G401.6 (cell line): ENCODE data around the gene CABLES1.
"Not testable (repeated sequence)": the region's sequence is repeated elsewhere in the genome, so short reads cannot be mapped to it uniquely, and the experiment has no call there.

Experiments
- FAIRE-seq: peaks from 2 replicates; lab custom pipeline; 2012; peaks lifted over from hg19 to GRCh38; lab: Jason Lieb, UNC

CABLES1 gene

GRCh38 chr18:23142251-23142929, 7.1 kb downstream of the CABLES1 start:
- no peak for FAIRE-seq

GRCh38 chr18:23143016-23143814, 7.9 kb downstream of the CABLES1 start:
- no peak for FAIRE-seq

- no peak for FAIRE-seq
These were observed 8.6 kb downstream of the CABLES1 start for GRCh38 chr18:23143815-23144261.

DNA sequence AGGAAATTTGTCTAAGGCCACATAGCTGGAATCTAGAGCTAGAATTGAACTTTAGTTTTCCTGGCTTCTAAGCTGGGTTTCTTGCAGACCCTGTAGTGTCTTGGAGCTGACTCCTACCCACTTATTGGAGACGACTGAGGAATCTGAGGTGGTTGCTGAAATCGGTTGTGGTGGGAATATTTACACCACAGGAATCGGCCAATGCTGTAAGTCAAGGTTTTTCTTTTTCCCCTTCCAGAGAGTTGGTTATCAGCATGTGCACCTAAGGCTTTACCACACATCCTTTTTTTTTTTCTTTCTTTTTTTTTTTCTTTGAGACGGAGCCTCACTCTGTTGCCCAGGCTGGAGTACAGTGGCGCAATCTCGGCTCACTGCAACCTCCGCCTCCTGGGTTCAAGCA, 9.4 kb downstream of the CABLES1 start:
- no peak for FAIRE-seq

DNA sequence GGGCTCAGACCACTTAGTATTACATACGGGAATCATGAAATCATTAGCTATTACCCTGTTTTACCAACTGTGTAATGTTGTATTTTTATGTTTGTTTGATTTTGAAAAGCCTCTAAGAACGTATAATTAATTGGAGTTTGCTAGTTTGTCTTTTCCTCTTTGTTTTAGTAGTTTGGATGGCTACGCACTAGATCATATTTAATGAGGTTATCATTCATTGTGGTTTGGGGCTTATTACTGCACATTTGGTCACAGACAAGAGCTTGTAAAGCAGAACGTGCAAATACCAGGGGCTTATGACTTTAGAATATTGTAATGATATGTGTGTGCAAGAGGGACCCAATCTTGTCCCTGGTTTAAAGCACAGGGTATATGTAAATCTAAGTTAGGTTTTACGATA, 10.3 kb downstream of the CABLES1 start:
- FAIRE-seq, result no peak

GRCh38 chr18:23146861-23147469, 11.7 kb downstream of the CABLES1 start:
- no peak for FAIRE-seq

- FAIRE-seq, result no peak
These were observed 13.1 kb downstream of the CABLES1 start for GRCh38 chr18:23148382-23148781.

DNA sequence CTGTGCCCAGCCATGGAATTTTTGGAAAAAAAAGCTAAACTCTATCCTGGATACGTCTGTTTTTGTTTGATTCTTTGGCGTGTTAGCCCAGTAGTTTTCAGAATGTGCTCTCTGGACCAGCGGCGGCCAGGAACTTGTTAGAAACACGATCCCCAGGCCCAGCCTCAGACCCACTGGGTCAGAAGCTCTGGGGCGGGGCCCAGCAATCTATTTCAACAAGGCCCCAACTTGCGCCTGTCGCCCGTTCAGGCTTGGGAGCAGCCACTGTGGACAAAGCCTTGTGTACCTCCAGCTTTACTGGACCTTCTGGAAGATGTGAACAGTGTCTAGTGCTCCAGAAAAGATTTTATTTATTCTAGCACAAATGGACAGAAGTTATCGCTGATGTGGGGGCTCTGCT, 14.3 kb downstream of the CABLES1 start:
- FAIRE-seq, result no peak

DNA sequence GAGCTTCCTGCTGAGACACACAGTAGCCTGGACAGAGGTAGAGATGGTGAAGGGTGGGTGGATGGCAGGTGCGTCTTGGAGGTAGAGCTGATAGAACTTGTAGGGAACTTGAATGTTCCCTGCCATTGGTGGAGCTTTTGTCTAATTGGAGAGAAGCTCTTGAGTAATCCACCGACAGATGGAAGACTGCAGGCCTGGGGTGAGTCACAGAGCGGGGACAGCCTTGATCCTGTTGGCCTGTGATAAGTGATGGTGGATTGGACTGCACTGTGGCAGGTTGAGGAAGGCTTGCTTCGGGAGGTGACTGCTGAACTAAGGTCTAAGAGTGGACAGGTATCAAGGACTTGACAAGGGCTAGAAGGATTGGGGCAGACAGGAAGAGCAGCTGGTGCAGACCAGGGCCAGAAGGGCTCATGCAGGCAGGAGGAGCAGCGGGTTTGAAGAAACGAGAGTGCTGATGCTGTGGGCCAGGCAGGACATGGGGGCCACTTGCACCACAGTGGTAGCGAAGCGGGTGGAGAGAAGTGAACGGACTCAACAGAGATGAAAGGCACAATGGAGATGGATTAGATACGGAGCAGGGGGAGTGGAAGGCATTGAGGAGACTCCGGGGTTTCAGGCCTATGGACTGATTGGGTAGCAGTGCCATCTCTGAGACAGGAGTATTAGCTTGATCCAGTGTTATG, 16.3 kb downstream of the CABLES1 start:
- no peak for FAIRE-seq

DNA sequence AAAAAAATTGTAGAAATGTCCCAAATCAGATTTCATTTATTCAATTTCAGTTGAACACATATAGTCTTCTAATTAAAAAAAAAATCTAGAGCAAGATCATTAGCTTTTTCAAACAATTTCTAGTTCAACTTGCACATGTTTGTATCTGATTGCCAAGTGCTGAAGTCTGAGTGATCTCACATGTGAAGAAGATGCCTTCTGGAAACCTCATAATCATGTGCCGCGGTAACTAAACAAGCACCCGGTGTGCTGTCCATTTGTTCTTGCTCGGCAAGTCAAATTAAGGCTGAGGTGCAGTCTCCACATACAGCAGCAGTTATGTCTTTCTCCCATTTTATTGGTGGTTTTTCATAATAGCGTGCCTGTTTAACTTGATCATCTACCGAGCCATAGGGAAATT, 18.7 kb downstream of the CABLES1 start:
- no peak for FAIRE-seq

GRCh38 chr18:23154823-23155500, 19.7 kb downstream of the CABLES1 start:
- FAIRE-seq, result no peak

GRCh38 chr18:23155537-23155936, 20.3 kb downstream of the CABLES1 start:
- no peak for FAIRE-seq

DNA sequence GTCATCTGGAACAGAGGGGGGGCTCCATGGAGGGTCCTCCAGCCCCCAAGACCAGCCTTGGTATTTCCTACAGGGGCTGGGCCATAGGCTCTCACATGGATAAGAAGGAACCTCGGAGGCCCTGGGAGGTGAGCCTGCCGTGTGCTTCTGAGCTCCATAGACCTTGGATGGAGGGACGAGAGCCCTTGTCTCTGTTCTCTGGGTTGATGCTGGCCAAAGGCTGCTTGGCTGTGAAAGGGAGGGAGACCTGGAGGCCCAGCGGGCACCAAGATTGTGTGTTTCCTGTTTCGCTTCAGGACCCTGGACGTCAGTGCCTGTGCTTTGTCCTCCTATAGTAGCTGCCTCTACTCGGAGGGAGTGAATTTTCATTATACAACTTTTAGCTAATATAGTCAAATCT, 20.8 kb downstream of the CABLES1 start:
- no peak for FAIRE-seq

GRCh38 chr18:23158058-23158457, 22.8 kb downstream of the CABLES1 start:
- FAIRE-seq, result no peak

- FAIRE-seq, result not testable (repeated sequence)
These were observed 23.6 kb downstream of the CABLES1 start for GRCh38 chr18:23158884-23159283.

DNA sequence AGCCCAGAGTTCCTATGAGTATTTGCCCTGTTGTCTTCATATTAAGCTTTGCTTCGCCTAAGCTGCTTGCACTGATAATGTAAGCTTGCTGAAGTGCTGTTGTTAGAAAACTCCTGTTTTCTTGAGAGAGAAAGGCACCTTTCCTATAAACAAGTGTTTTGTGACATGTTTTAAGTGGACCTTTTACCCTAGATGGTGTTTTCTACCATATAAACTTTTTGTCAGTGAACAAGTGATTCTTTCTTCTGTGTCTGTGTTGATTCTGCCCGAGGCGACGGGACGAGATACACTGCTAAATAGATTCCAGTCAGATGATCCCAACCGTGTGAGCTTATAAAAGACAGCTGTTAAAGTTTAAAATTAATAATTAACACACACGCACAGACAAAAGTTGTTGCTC, 24.1 kb downstream of the CABLES1 start:
- FAIRE-seq, result no peak

DNA sequence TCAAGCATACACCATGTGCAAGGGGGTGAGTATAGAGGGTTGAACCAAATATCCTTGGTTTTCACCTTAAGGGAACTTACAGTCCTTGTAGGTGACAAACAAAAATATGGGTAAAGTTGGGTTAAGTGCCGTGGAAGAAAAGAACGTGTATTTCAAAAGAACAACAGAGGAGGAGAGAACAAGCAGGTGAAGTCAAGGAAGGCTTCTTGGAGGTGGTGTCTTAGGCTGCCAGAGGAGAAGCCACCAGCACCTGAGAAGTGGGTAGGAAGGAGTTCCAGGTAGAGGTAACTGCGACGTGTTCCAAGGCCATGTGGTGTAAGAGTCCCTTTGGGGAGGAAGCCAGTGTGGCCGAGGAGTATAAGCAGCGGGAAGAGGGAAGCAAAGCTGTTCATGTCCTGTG, 27.2 kb downstream of the CABLES1 start:
- no peak for FAIRE-seq

- no peak for FAIRE-seq
These were observed 28.7 kb downstream of the CABLES1 start for GRCh38 chr18:23163786-23164533.

DNA sequence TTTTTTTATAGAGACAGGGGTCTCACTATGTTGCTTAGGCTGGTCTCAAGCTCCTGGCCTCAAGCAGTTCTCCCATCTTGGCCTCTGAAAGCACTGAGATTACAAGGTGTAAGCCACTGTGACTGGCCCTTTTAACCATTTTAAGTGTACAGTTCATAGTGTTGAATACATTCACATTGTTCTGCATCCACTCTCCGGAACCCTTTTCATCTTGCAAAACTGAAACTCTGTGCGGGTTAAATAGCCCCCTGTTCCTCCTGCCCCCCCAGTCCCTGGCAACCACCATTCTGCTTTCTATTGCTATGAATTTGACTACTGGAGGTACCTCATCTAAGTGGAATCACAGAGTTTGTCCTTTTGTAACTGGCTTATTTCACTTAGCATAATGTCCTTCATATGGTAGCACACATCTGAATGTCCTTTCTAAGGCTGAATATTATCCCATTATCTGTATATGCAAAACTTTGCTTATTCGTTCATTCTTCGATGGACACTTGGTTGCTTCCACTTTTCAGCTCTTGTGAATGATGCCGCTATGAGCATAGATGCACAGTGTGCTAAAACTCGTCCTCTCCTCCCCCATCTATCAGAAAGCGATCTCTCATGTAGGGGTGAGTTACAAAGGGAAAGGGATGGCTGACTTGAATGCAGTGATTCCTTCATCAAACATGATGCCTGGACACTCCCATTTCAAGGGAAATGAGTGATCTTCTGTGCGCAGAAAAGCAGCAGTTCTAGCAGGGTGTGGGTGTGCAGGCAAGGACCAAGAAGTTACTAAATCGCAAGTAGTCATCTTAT, 30.2 kb downstream of the CABLES1 start:
- no peak for FAIRE-seq

DNA sequence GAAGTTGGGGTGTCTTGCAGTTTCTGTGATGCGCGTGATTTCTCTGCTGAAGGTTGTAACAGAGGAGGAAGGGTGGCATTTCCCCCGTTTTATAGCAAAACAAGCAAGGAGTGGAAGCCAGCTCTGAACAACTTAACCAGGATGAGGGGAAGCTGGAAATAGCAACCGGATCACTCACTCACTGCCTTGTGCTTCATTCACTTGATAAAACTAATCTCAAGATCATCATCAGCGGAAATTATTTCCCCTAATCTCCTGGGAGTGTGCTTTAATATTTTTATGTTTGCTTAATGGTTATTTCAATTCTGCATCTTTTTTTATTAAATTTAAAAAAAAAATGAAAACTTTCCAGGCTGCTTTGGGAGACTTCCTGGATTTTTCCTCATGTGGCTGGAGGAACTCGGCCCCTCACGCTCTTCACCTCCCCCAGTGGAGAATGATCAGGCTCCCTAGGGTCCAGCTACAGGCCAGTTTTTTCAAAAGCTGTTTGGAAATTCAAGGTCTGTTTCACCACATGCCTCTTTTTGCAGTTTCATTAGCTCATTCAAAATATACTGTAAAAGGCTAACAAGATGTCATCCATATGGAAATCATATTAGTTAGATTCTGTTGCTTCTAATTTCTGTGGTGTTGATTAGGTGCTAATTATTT, 31.7 kb downstream of the CABLES1 start:
- no peak for FAIRE-seq
